ENCODE data around the gene RYK. TPM values are rescaled to one million over a fixed set of nuclear protein-coding genes. Genes with fewer than 3 reads are reported as not detected.

Gene RYK
- total RNA-seq, 1 donor from 2014 or later: 59.2 TPM

DNA sequence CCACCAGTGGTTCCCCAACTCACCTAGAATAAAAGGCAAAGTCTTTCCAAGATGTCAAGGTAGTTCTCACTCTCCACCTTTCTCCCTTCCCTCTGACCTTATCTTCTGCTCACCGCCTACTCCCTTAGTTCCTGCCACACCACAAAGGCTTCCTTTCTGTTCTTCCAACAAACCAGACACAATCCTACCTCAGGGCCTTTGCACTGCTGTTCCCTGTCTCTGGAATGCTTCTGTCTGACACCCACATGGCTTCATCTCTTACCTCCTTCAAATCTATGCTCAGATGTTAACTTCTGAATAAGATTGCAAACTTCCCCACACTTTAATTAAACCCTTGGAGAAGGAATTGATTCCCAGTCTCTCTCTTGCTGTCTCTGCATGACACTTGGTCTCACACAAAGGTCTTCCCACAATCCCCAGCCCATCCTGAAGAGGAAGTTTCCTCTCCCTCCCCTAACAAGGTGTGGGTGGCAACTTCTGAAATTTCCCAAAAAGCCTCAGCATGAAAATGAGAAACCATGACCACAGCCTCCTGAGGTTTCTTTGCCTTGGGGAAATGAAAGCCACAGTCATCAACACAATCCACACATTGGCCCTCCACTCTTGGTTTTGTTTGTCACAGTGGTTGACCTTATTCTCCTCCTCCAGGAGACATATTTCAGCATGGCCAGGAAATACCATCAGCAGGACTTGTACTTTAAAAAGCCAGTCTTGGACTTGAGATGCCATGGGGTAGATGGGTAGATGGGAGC, 3.0 kb upstream of the RYK start:
- Mint-ChIP-seq H3K27me3 (no peaks in the 10 kb centered on the region), H3K4me1 (ENCODE audit: unreplicated experiment) (peaks cover 24% of the 10 kb centered on the region), H3K36me3 (no peaks in the 10 kb centered on the region), H3K9me3 (peaks cover under 1% of the 10 kb centered on the region), H3K4me3 (peak overlapping the region; percentile 58), H3K27ac (peak overlapping the region; percentile 22)
- no peak for DNase-seq (ENCODE audit: extremely low spot score, unreplicated experiment)
- TF ChIP-seq, protein P1, sequence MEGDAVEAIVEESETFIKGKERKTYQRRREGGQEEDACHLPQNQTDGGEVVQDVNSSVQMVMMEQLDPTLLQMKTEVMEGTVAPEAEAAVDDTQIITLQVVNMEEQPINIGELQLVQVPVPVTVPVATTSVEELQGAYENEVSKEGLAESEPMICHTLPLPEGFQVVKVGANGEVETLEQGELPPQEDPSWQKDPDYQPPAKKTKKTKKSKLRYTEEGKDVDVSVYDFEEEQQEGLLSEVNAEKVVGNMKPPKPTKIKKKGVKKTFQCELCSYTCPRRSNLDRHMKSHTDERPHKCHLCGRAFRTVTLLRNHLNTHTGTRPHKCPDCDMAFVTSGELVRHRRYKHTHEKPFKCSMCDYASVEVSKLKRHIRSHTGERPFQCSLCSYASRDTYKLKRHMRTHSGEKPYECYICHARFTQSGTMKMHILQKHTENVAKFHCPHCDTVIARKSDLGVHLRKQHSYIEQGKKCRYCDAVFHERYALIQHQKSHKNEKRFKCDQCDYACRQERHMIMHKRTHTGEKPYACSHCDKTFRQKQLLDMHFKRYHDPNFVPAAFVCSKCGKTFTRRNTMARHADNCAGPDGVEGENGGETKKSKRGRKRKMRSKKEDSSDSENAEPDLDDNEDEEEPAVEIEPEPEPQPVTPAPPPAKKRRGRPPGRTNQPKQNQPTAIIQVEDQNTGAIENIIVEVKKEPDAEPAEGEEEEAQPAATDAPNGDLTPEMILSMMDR (conservative IDR thresholded peaks at IDR 0.05): no peak

DNA sequence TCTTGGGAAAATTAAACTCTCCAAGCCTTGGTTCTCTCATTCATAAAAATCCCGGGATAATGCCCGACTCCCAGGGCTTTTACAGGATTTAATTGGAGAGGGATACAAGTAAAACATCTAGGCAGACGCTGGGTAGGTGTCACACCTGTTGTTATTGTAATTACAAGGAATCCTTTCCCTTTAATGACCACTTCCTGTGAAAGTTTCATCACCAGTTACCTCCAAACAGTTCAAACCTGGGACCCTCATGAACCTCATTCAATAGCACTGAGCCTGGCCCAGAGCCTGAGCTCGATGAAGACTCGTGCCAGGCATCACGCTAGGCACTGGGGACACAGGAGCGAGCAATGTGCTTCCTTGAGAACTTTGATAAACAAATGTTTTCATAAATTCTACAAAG, 2.1 kb upstream of the RYK start:
- peaks cover 33% of the 10 kb centered on the region for H3K4me1 Mint-ChIP-seq (ENCODE audit: unreplicated experiment)

DNA sequence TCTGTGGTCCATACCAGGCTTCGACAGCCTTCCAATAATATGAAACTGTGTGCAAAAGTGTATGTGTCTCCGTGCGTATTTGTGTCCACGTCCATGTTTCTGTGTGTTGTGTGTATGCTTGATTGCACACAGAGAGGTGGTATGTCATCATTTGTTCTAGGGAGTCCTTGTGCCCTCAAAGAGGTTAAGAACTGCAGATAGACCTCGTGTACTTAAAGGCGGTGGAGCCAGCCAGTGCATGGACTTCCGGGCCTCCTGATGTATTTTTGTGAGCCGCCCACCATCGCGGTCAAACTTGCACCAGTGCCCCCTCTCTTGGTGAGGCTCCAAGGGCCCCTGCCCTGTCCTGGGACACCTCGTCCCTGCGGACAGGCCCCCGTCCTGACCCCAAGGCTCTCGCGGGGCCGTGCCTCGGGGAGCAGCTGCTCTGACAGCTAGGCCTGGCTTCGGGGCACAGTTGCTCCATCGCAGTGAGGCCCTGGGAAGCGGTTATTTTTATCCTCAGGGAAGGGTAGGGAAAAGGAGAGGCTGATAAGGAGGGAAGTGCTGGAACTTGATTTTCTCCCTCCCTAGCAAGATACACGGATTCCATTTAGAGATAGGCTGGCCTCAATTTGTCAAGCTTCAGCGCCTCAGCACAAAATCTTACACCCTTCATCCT, 1.2 kb upstream of the RYK start:
- Mint-ChIP-seq H3K27ac (peak overlapping the region; percentile 55), H3K36me3 (peaks cover 3% of the 10 kb centered on the region), H3K4me3 (peak overlapping the region; percentile 81), H3K27me3 (no peaks in the 10 kb centered on the region), H3K9me3 (peaks cover 3% of the 10 kb centered on the region), H3K4me1 (ENCODE audit: unreplicated experiment) (peaks cover 36% of the 10 kb centered on the region)
- no peak for DNase-seq (ENCODE audit: extremely low spot score, unreplicated experiment)
- TF ChIP-seq, protein P1 (conservative IDR thresholded peaks at IDR 0.05): no peak

More for the DNA sequence above, 2.1 kb upstream of the RYK start:
- H3K36me3 Mint-ChIP-seq: no peaks in the 10 kb centered on the region
- DNase-seq (ENCODE audit: extremely low spot score, unreplicated experiment): no peak
- no peaks in the 10 kb centered on the region for H3K27me3 Mint-ChIP-seq
- no peaks in the 10 kb centered on the region for H3K9me3 Mint-ChIP-seq
- H3K27ac Mint-ChIP-seq: peak overlapping the region; percentile 53
- TF ChIP-seq, protein P1 (conservative IDR thresholded peaks at IDR 0.05): no peak
- peak overlapping the region; percentile 81 for H3K4me3 Mint-ChIP-seq

DNA sequence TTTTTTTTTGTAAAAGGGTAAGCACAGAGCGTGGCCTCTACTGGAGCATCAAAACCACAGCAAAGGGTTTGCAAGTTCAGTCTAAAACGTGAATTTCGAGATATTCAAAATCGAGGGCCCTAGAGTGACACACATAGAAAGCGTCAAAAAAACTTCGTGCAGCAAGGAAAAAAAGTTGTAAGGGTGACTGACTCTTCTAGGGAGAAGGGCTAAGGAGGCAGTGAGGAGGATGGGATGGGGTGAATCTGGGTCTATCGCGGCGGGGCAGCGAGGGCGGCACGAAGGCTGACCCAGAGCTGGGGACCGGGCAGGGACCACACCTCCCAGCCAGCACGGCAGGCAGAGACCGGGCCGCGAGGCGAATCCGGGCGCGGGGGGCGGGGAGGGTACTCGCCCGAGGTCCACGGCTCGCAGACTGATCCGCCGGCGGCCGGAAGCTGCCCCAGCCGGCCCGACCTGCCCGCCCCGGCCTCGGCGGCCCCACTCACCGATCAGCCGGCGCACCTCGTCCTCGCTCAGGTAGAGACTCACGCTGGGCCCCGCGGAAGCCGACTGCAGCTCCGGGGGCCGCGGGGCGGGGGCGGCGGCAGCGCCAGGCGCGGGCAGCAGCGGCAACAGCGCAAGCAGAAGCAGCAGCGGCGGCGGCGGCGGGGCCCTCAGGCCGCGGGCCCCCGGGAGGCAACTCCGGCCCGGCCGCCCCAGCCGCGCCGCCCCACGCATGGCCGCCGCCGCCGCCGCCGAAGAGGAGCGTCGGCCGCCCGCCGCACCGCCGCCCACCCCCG, 533 bp downstream of the RYK start:
- peaks cover 38% of the 10 kb centered on the region for H3K4me1 Mint-ChIP-seq (ENCODE audit: unreplicated experiment)
- no peaks in the 10 kb centered on the region for H3K27me3 Mint-ChIP-seq

DNA sequence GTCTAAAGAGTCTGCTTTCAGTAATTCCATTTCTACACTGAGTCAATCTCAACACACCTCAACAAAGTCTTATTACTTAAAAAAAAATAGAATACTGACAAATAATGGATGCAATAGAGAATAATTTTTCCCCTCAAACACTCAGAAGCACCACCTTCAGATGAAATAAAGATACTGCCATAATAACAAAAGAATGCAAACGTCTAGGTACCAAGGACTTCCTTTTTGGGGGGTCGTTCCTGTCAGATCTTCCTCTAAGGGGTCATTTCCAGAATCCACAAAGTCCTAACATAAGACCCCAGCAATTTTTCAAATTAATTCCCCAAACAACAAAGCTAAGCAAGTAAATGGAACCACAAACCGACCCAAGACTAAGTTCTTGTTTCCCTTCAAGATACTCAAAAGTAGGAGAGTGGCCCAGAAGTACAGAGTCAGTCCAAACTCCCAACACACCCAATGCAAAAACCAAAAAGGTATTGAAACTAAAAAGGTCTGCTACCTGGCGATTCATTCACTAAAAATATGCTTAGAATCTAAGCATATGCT, 1.3 kb downstream of the RYK start:
- Mint-ChIP-seq H3K36me3 (peaks cover 4% of the 10 kb centered on the region), H3K27me3 (no peaks in the 10 kb centered on the region), H3K4me3 (peak overlapping the region; percentile 94), H3K9me3 (peaks cover 4% of the 10 kb centered on the region), H3K27ac (peak overlapping the region; percentile 90), H3K4me1 (ENCODE audit: unreplicated experiment) (peaks cover 41% of the 10 kb centered on the region)
- no peak for DNase-seq (ENCODE audit: extremely low spot score, unreplicated experiment)
- TF ChIP-seq, protein P1 (conservative IDR thresholded peaks at IDR 0.05): no peak

More for the DNA sequence above, 533 bp downstream of the RYK start:
- H3K36me3 Mint-ChIP-seq: peaks cover 4% of the 10 kb centered on the region
- H3K4me3 Mint-ChIP-seq: peak overlapping the region; percentile 94
- peak; percentile 77 for DNase-seq (ENCODE audit: extremely low spot score, unreplicated experiment)
- TF ChIP-seq, protein P1 (conservative IDR thresholded peaks at IDR 0.05): no peak
- H3K27ac Mint-ChIP-seq: peak overlapping the region; percentile 90
- peaks cover 4% of the 10 kb centered on the region for H3K9me3 Mint-ChIP-seq
